Rectal smooth muscle tissue (tissue), 1 donor: ENCODE measurements around the gene TEX53.

Experiments
- H3K27ac ChIP-seq: one replicate; pipeline ENCODE4 v1.7.0; 2013; ENCODE audit warnings: low read depth, low read length, inconsistent platforms
- H3K27me3 ChIP-seq: one replicate; pipeline ENCODE4 v1.7.0; 2013; ENCODE audit warnings: low read length; ENCODE audit not compliant: control insufficient read depth, insufficient read depth
- H3K36me3 ChIP-seq: one replicate; pipeline ENCODE4 v1.7.0; 2013; ENCODE audit warnings: low read length; ENCODE audit not compliant: control insufficient read depth, insufficient read depth
- H3K4me1 ChIP-seq: one replicate; pipeline ENCODE4 v1.7.0; 2013; ENCODE audit warnings: low read length; ENCODE audit not compliant: control insufficient read depth, insufficient read depth
- H3K4me3 ChIP-seq: one replicate; pipeline ENCODE4 v1.7.0; 2013; ENCODE audit warnings: low read length
- H3K9ac ChIP-seq: one replicate; pipeline ENCODE4 v1.7.0; 2013; ENCODE audit warnings: low read length

TEX53 gene

DNA sequence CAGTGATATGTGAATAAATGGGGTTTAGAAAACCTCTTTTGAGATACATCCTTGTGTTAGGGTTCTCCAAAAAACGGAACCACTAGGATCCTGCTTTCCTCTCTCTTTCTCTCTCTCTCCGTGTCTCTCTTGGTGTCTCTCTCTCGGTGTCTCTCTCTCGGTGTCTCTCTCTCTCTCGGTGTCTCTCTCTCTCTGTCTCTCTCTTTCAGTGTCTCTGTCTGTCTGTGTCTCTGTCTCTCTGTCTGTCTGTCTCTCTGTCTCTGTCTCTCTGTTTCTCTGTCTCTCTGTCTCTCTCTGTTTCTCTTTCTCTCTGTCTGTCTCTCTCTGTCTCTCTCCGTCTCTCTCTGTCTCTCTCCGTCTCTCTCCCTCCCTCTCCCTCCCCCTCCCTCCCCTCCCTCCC, 32.2 kb upstream of the TEX53 start:
- Histone ChIP-seq H3K36me3 (no peaks in the 10 kb centered on the region), H3K9ac (no peak overlapping the region), H3K27me3 (no peaks in the 10 kb centered on the region), H3K4me1 (no peaks in the 10 kb centered on the region), H3K4me3 (no peak overlapping the region), H3K27ac (no peak overlapping the region)

DNA sequence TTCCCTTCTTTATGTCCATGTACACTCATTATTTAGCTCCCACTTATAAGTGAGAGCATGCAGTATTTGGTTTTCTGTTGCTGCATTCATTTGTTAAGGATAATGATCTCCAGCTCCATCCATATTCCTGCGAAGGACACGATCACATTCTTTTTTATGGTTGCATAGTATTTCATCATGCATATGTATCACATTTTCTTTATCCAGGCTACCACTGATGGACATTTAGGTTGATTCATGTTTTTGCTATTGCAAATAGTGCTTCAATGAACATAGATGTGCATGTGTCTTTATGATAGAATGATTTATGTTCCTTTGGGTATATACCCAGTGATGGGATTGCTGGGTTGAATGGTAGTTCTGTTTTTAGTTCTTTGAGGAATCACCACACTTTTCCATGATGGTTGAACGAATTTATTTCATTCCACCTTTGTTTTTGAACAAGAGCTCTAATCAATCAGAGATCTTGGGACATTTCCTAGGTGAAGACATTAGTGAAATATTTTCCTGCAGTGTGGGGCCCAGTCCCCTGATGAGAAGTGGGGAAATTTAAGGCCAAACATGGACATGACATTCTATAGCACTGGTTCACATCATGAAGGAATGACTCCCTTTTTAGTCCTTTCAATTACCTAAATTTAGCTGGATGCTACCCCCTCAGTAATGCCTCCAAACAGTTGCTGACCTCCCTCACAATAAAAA, 31.5 kb upstream of the TEX53 start:
- H3K27ac ChIP-seq, result no peak overlapping the region
- H3K36me3 ChIP-seq, result no peaks in the 10 kb centered on the region

DNA sequence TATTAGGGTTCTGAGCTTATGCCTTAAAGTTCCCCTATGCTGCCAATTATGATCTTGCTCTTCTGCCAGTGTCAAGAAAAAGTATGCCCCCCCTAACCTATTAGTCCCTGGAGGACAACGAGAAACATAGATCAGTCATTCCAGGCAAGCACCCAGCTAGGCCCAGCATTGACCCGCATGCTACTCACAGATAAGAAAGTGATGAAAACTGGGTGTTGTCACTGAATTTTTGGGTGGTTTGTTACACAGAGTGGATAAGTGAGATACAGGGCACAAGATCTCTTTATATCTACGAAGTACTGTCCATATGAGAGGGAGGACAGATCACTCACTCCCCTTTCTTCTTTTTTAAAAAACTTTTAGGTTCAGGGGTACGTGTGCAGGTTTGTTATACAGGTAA, 30.8 kb upstream of the TEX53 start:
- Histone ChIP-seq H3K9ac (no peak overlapping the region), H3K27ac (no peak overlapping the region), H3K36me3 (no peaks in the 10 kb centered on the region), H3K4me3 (no peak overlapping the region), H3K4me1 (no peaks in the 10 kb centered on the region), H3K27me3 (no peaks in the 10 kb centered on the region)

More for the DNA sequence above, 31.5 kb upstream of the TEX53 start:
- Histone ChIP-seq H3K4me3 (no peak overlapping the region), H3K27me3 (no peaks in the 10 kb centered on the region), H3K9ac (no peak overlapping the region), H3K4me1 (no peaks in the 10 kb centered on the region)

DNA sequence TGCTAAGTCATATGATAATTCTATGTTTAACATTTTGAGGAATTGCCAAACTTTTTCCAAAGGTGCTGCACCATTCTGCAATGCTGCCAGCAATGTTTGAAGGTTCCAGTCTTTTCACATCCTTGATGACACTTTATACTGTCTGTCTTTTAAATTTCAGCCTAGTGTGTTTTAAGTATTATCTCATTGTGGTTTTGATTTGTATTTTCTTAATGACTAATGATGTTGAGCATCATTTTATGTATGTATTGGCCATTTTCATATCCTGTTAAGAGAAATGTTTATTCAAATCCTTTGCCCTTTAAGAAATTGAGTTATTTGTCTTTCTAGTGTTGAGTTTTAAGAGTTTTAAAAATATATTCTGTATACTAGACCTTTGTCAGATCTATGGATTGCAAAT, 29.4 kb upstream of the TEX53 start:
- H3K9ac ChIP-seq, result no peak overlapping the region
- H3K27me3 ChIP-seq, result no peaks in the 10 kb centered on the region
- no peaks in the 10 kb centered on the region for H3K4me1 ChIP-seq
- no peaks in the 10 kb centered on the region for H3K36me3 ChIP-seq
- no peak overlapping the region for H3K27ac ChIP-seq
- H3K4me3 ChIP-seq, result no peak overlapping the region

DNA sequence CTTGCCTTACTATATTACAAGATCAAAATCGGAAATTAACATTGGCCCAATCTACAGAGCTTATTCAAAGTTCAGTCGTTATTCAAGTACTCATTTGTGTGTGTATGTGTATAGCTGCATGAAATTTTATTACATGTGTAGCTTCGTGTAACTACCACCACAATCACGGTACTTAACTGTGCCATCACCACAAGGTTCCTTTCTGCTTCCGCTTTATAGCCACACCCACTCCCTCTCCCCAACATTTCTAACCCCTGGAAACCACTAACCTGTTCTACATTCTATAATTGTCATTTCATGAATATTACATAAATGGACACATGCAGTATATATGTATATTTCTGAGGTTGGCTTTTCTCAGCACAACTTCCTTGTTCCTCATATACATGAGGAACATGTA, 28.3 kb upstream of the TEX53 start:
- no peak overlapping the region for H3K27ac ChIP-seq
- no peaks in the 10 kb centered on the region for H3K4me1 ChIP-seq
- H3K4me3 ChIP-seq, result no peak overlapping the region
- H3K27me3 ChIP-seq, result no peaks in the 10 kb centered on the region
- no peak overlapping the region for H3K9ac ChIP-seq
- H3K36me3 ChIP-seq, result no peaks in the 10 kb centered on the region

DNA sequence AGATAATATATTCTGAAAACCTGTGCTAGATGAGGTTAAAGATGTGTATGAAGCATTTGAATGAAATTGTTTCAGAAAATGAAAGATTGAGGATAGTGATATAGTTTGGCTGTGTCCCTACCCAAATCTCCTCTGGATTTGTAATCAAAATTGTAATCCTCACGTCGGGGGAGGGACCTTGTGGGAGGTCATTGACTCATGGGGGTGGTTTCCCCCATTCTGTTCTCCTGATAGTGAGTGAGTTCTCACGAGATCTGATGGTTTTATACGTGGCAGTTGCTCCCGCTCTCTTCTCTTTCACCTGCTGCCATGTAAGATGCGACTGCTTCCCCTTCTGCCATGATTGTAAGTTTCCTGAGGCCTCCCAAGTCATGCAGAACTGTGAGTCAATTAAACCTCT, 26.4 kb upstream of the TEX53 start:
- H3K9ac ChIP-seq, result no peak overlapping the region
- H3K36me3 ChIP-seq, result no peaks in the 10 kb centered on the region
- H3K4me3 ChIP-seq, result no peak overlapping the region
- H3K27me3 ChIP-seq, result no peaks in the 10 kb centered on the region
- no peaks in the 10 kb centered on the region for H3K4me1 ChIP-seq
- H3K27ac ChIP-seq, result no peak overlapping the region

DNA sequence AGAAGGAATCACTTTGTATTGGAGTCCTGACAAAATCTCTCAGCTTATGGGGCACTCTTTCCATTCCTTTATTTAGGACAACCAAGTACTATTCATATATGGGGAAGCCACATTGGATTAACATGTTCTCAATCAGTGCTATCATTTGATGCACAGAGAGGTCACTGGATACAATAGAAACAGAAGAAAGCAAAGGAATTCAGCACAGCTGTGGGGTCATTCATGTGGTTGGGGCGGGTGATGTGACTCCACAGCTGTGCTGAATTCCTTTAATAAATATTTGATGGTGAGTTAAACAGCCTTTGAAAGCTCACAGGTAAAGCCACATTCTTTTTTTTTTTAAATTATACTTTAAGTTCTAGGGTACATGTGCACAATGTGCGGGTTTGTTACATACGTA, 25.2 kb upstream of the TEX53 start:
- Histone ChIP-seq H3K36me3 (no peaks in the 10 kb centered on the region), H3K4me3 (no peak overlapping the region), H3K27ac (no peak overlapping the region), H3K27me3 (no peaks in the 10 kb centered on the region), H3K4me1 (no peaks in the 10 kb centered on the region), H3K9ac (no peak overlapping the region)

DNA sequence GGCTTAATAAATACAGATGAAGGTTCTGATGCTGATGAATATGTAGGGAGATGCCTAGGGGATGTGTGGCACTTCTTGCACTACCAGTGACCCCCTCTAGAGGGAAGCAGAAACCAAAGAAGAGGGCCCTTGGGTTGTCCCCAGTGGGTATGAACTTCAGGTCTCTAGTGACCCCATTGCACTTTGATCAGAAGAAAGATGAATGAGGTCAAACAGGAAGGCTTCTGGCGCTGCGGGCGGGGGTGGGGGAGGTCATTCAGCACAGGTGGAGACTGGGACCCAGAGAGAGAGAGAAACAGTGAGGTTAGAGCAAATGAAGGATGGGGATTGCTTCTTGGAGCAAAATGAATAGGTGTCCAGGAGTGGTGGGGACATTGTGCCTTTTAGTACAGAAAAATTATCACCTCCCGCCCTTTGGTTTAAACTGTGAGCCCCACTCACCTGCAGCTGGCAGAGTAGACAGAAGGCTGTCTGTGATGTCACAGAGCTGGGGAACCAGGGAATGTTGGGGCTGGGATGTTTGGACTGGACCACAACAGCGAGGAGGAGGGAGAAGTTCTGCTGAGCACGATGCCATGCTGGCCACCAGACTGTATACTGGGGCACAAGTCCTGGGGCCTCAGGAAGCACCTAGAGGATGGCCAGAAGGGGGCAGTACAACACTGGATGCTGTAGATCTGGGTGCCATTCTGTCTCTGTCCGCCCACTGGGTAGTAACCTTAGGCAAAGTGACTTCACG, 24.2 kb upstream of the TEX53 start, which contains the start of gene TEX48:
Gene TEX48, minus strand, starts transcription at position 599 of the 739 bp plus-strand sequence. CDS start 10,469 bp downstream, outside the sequence.
- Histone ChIP-seq H3K4me3 (no peak within 1 kb of the TSS), H3K27ac (no peak within 1 kb of the TSS), H3K4me1 (peaks cover 4% of the 10 kb centered on the region), H3K27me3 (no peaks in the 10 kb centered on the region), H3K9ac (no peak within 1 kb of the TSS), H3K36me3 (no peaks in the 10 kb centered on the region)

DNA sequence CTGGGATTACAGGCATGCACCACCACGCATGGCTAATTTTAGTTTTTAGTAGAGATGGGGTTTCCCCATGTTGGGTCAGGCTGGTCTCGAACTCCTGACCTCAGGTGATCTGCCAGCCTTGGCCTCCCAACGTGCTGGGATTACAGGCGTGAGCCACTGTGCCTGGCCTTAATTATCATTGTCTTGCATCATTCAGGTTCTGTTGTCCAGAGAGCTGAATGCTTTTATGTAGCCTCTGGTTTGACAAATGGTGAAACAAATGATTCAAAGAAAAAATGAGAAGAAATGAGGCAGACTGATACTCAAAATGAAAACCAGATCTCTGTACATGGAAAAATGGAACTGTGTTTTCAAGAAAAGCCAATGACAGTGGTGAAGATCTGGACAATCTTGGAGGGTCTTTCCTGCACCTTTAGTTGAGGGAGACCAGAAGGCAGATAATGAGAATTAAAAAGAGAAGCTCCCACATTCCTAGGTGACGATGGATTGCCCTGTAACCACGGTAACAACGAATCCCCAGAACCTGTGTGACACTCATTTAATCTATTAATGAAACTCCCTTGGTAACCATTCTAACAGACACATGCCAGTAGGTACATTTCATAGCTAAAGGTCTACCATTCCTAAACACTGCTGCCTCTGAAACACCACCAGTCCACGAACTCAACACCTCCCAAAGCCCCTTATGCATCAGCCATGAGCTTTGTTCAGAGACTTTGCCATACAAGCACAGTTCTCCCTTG, 22.8 kb upstream of the TEX53 start:
- Histone ChIP-seq H3K36me3 (no peaks in the 10 kb centered on the region), H3K27ac (no peak overlapping the region), H3K27me3 (no peaks in the 10 kb centered on the region), H3K4me3 (no peak overlapping the region), H3K9ac (no peak overlapping the region), H3K4me1 (peaks cover 4% of the 10 kb centered on the region)

DNA sequence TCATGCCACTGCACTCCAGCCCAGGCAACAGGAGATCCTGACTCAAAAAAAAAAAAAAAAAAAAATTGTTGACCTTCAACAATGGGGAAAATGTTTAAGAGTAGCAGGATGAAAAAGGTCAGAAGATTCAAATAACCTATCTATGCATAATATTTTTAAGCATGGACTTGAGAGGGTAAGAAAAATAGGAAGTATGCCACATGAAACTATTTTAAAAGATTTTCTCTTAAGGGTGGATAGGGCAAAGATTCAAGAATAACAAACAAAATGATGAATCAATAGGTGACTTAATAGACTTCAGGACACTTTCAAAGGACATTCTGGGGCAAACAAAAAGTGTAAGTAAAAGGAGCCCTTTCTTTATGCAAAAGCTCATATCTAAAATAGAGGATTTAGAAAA, 21.2 kb upstream of the TEX53 start:
- H3K36me3 ChIP-seq, result no peaks in the 10 kb centered on the region
- H3K27me3 ChIP-seq, result no peaks in the 10 kb centered on the region
- H3K9ac ChIP-seq, result no peak overlapping the region
- no peak overlapping the region for H3K27ac ChIP-seq
- peaks cover 4% of the 10 kb centered on the region for H3K4me1 ChIP-seq
- no peak overlapping the region for H3K4me3 ChIP-seq

DNA sequence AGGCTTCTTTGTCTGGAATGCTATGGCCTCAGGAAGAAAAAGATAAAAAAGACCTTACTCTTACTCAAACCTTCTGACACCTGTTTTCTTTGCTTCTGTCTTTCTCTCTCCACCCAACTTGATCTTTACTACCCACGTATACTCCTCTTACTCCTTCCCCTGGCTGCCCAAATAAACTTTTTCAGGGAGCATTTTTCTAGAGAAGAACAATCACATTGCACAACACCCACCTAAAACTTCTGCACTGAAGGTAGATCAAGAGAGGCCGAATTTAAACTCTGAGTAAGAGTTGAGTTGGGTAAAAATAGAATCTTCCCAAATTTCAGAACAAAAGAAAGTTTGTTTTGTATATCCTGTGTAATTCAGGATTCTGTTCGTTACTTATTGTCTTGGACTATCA, 20.5 kb upstream of the TEX53 start:
- Histone ChIP-seq H3K27me3 (no peaks in the 10 kb centered on the region), H3K9ac (no peak overlapping the region), H3K36me3 (no peaks in the 10 kb centered on the region), H3K4me1 (peaks cover 4% of the 10 kb centered on the region), H3K27ac (no peak overlapping the region), H3K4me3 (no peak overlapping the region)

DNA sequence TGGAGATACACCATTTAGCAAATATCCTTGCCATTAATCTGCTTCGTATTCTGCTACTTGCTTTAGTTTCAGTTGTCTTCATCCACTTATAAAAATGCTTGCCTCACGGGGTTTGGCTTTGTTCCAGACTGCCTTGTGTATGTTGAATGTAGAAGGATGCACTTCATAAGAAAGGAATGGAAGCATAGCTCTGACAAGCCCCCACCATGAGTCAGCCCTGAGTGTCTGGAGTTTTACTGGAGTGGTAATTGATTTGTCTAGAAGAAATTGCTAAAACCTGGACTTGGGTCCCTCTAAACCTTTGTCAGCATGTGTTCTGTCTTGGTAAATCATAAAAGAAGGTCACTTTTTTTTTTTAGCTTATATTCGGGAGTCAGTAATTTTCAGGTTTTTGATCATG, 19.8 kb upstream of the TEX53 start:
- no peak overlapping the region for H3K9ac ChIP-seq
- H3K27ac ChIP-seq, result no peak overlapping the region
- peaks cover 4% of the 10 kb centered on the region for H3K4me1 ChIP-seq
- H3K36me3 ChIP-seq, result no peaks in the 10 kb centered on the region
- no peak overlapping the region for H3K4me3 ChIP-seq
- no peaks in the 10 kb centered on the region for H3K27me3 ChIP-seq
